Stimulated activated CD4-positive, alpha-beta T cell treated with anti-CD3 and anti-CD28 coated beads, TNF-alpha, amount 100 ng/mL, for 24 hours (primary cell): ENCODE results near the gene SEC23B.
"Not testable (repeated sequence)": the region's sequence is repeated elsewhere in the genome, so short reads cannot be mapped to it uniquely, and the experiment has no call there.

Experiments used
- DNase-seq, 3 experiments: peaks; one replicate each; pipeline ENCODE4 v3.0.0-alpha.2; 2020; ENCODE audit warnings: low read depth in 3 of 3

Gene SEC23B

DNA sequence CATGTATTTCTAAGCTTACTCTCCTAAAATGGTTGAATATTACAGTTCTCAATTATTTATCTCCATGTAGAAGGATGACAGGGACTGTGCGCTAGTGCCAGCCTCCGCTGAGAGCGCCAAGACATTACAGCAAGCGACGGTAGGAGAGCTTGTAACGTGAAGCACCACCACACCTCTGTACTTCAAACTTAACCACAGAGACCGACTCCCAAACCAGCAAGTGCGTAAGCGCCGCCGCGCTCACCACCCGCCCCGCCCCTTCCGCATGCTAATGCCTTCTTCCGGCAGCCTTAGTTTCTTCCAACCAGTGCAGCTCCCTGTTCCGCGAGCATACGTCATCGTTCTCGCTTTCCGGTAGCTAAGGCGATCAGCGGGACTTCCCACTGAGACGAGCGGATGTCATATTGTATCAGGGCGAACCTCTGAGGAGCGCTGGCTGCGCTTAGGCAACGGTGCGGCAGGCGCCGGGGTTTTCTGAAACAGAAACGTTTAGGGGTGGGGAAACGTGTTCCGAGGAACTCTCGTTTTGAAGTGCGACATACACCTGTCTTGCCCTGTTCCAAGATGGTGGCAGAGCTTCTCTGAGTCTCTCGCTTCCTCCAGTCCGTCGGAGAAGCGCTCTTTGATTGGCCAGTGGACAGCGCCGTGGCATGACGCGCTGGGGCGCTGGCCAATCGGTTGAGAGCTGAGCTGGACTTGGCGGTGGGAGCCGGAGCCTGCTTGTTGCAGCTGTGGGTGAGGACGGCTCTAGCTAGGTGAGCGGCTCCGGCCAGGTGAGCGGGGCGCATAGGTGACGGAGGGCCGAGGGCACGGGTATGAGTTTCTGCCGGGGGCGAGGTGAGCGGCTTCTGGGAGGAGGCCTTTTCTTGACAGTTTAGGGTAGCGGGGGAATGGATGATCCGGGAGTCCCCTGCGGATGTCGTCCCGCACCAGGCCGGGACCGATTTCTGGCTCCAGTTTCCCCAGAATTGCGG lies at the start of gene SEC23B:
SEC23B (plus strand) TSS at position 723 of the 974 bp plus-strand sequence. CDS start 2,896 bp downstream, outside the sequence.
- DNase-seq = peak; percentile 91 to 98 (median 97)

- DNase-seq = no peak
Observed at GRCh38 chr20:18465536-18466200, 42.1 kb upstream of the SEC23B start.

DNA sequence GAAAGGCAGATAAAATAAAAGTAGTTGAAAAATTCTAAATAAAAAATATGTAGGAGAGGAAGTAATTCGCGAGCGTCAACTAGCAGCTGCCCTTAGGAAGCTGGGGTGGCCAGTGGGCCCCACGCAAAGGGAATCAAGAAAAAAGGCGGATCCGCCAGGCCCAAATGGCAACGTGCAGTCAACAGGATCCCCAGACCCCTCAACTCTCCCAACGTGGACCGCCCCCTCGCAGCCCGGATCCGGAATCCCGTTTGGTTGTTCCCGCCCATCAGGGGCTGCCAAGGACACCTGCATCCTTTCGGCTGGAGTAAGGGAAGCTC lies 41.2 kb upstream of the SEC23B start:
- DNase-seq = no peak

- DNase-seq = peak; percentile 88 to 93 (median 90)
Observed at GRCh38 chr20:18466894-18467730, 40.6 kb upstream of the SEC23B start, which contains the start of the genes DZANK1 and POLR3F. DZANK1 (minus strand) TSS chr20:18467030; CDS start chr20:18465358, 1,672 bp downstream. POLR3F (plus strand) TSS chr20:18467390; CDS start chr20:18467507, 117 bp downstream.

- DNase-seq = no peak
Observed at GRCh38 chr20:18477218-18477617, 30.5 kb upstream of the SEC23B start.

- no peak for DNase-seq
Observed at GRCh38 chr20:18477821-18478220, 29.9 kb upstream of the SEC23B start.

DNA sequence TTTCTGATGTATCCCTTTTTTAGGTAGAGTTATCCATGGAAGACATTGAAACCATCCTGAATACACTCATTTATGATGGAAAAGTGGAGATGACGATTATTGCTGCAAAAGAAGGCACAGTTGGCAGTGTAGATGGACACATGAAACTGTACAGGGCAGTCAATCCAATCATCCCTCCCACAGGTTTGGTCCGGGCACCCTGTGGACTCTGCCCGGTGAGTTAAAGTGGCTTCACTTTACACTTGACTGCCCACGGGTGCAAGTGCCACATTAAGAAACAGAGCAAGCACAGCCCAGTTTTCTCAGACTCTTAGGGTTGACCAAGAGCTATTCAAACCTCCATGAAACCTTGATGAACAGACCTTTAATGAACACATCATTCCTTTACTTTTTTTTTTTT lies 26.1 kb upstream of the SEC23B start:
- DNase-seq = no peak

DNA sequence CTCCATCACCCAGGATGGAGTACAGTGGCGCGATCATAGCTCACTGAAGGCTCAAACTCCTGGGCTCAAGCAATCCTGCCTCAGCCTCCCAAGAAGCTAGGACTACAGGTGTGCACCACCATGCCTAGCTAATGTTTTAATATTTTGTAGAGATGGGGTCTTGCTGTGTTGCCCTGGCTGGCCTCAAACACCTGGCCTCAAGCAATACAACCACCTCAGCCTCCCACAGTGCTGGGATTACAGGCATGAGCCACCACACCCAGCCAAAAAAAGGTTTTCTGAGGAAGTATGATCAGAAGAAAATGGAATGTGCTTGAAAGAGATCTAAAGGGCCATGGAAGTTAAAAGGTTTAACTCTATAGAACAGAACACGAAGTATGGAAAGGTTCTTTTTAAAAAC lies 19.4 kb upstream of the SEC23B start:
- DNase-seq = no peak

DNA sequence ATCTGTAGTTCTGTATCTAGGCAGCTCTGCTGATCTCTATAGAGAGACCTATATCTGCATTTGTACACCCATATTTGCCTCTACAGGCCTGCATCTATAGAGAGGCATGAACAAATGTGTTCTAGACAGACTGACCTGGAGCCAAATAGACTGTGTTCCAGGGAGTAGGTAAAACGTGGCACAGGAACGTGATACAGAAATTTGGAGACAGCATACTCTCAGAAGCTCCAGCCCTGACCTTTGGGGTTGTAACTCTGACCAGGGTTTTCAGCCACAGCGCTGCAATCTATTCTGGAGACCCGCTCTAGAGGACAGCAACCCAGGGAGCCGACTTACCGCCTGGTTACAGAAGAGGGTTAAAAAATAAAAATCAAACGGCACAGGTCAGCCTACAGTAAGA lies 11.7 kb upstream of the SEC23B start:
- DNase-seq = no peak

GRCh38 chr20:18496740-18497592 lies 10.8 kb upstream of the SEC23B start, which contains the start of gene RBBP9:
RBBP9 (minus strand) TSS chr20:18497225; CDS start chr20:18497167, 58 bp downstream.
- DNase-seq = peak; percentile 52 to 81 (median 67)

- no peak for DNase-seq
Observed at GRCh38 chr20:18497603-18498002, 10.1 kb upstream of the SEC23B start.

DNA sequence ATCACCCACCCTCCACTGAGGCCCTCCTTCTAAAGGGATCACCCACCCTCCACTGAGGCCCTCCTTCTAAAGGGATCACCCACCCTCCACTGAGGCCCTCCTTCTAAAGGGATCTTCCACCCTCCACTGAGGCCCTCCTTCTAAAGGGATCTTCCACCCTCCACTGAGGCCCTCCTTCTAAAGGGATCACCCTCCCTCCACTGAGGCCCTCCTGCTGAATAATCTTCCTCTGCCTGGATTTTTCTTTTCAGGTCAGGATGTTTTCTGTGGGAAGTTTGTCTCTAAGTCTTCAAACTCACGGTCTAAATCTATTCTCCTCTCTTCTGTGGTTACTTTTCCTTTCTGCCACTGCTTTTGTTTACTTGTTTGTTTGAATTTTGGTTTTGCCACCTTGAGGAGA lies 6.1 kb upstream of the SEC23B start:
- DNase-seq = not testable (repeated sequence)

DNA sequence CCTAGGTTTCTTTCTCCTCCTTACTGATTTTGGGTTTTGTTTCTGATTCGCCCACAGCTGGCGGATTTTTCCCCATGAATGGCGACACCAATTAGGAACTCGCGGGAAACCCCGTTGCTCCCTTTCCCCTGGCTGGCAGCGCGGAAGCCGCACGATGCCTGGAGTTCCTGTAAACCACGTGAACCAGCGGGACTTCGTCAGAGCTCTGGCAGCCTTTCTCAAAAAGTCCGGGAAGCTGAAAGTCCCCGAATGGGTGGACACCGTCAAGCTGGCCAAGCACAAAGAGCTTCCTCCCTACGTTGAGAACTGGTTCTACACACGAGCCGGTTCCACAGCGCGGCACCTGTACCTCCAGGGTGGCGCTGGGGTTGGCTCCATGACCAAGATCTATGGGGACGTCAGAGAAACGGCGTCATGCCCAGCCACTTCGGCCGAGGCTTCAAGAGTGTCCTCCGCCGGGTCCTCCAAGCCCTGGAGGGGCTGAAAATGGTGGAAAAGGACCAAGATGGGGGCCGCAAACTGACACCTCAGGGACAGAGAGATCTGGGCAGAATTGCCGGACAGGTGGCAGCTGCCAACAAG lies 3.2 kb upstream of the SEC23B start:
- no peak for DNase-seq

DNA sequence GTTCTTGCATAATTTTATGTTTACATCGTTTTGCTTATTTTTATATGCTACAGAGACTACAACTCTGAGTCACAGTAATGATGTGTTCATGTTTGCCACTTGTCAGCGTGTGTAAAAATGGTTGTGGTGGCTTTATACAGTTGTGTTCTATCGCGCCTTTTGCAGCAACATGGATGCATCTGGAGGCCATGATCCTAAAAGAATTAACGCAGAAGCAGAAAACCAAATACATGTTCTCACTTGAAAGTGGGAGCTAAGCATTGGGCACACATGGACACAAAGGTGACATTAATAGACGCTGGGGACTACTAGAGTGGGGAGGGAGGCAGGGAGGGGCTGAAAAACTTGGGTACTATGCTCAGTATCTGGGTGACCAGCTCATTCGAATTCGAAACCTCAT lies 996 bp upstream of the SEC23B start:
- DNase-seq = no peak

DNA sequence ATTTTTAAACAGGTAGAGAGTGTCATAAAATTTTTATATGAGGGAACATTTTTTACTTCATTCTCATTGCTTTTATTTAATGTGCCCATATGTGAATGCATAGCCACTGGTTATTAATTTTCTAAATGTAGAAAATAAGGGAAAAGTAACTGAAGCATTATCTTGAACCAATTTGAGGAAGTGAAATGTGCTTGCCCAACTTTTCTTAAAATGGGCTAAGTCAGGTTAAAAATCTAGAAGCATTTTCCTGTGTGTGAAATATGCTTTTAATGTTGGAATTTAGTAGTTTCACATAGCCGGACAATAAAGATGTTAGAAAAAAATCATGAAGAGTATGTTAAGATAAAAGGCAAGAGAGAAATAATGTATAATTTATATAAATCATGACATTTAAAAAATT lies 3.8 kb downstream of the SEC23B start:
- no peak for DNase-seq

- DNase-seq = no peak
Observed at GRCh38 chr20:18513208-18513607, 5.5 kb downstream of the SEC23B start.

- DNase-seq = no peak
Observed at GRCh38 chr20:18514127-18514526, 6.4 kb downstream of the SEC23B start.

DNA sequence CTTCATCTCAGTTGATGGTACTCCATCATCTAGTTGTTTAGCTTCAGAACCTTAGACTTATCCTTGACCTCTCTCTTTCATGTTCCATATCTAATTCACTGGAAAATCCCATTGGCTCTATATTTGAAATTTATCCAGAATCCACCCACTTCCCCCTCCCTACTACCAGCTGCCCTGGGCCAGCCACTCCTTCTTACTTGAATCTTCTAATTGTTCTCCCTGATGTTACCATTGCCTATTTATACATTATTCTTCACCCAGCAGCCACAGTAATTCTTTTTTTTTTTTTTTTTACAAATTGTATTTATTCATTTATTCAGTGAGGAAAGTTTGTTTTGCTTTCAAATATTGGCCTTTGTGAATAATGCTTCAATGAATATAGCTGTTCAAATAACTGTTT lies 8.2 kb downstream of the SEC23B start:
- no peak for DNase-seq

DNA sequence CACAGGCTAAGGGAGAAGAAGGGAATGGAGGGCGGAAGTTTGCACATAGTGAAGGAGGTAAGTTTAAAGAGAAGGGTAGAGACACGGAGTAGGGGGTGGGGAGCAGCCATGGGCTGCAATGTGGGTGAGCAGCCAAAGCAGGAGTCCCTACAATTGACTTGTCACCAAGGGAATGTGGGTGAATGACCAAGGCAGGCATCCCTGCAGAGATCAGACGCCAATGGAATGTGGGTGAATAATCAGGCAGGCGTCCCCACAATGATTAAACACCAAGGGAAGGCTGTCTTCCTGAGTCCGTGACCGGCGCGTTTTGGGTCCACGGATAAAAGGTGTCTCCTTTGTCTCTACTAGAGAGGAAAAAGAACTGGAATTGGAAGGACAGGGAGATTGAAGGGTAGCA lies 14.3 kb downstream of the SEC23B start:
- DNase-seq = not testable (repeated sequence)

DNA sequence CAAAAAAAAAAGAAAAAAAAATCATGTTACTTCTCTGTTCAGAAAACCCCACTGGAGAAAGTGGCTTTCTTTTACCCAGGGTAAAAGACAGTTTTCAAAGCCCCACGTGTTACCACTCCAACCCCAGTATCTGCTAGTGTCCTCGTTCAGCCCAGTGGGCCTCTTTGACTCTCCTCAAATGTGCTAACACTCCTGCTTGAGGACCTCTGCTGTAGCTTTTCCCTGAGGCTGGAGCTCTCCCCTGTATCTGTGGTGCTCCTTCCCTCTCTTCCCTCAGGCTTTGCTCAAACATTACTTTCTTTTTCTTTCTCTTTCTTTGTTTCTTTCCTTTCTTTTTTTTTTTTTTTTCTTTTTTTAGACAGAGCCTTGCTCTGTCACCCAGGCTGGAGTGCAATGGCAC lies 15.3 kb downstream of the SEC23B start:
- no peak for DNase-seq
